H9 (cell line): Measurements from ENCODE around the gene CNNM3. TPM values are rescaled to one million over a fixed set of nuclear protein-coding genes. Genes with fewer than 3 reads are reported as not detected.

Experiments
- DNase-seq: peaks from one replicate; pipeline ENCODE4 v3.0.0-alpha.2; 2017
- H2AFZ ChIP-seq: one replicate; pipeline ENCODE4 v1.6.1; 2013; ENCODE audit warnings: mild to moderate bottlenecking, low read length, control low read depth, moderate library complexity
- H2AK5ac ChIP-seq: 2 replicates; pipeline ENCODE4 v1.6.1; 2013; ENCODE audit warnings: low read length, control low read depth, mixed read lengths; ENCODE audit not compliant: insufficient read length
- H2BK120ac ChIP-seq: one replicate; pipeline ENCODE4 v1.6.1; 2013; ENCODE audit warnings: low read depth, mild to moderate bottlenecking, low read length, control low read depth, inconsistent platforms; ENCODE audit not compliant: poor library complexity, severe bottlenecking
- H2BK12ac ChIP-seq: 2 replicates; pipeline ENCODE4 v1.6.1; 2013; ENCODE audit warnings: low read length, control low read depth, mixed read lengths, low read depth; ENCODE audit not compliant: insufficient read length
- H2BK15ac ChIP-seq: 2 replicates; pipeline ENCODE4 v1.6.1; 2013; ENCODE audit warnings: low read depth, low read length, control low read depth
- H2BK20ac ChIP-seq: one replicate; pipeline ENCODE4 v1.6.1; 2013; ENCODE audit warnings: low read depth, mild to moderate bottlenecking, low read length, control low read depth, inconsistent platforms; ENCODE audit not compliant: poor library complexity, severe bottlenecking
- H2BK5ac ChIP-seq: 2 replicates; pipeline ENCODE4 v1.6.1; 2013; ENCODE audit warnings: low read length, control low read depth, mixed read lengths; ENCODE audit not compliant: insufficient read length
- H3K14ac ChIP-seq: 2 replicates; pipeline ENCODE4 v1.6.1; 2013; ENCODE audit warnings: low read length, control low read depth; ENCODE audit not compliant: insufficient read depth
- H3K18ac ChIP-seq: 2 replicates; pipeline ENCODE4 v1.6.1; 2013; ENCODE audit warnings: low read depth, mild to moderate bottlenecking, mixed read lengths, low read length, control low read depth; ENCODE audit not compliant: insufficient read length
- H3K23ac ChIP-seq: 2 replicates; pipeline ENCODE4 v1.6.1; 2013; ENCODE audit warnings: low read length, control low read depth, mixed read lengths, low read depth; ENCODE audit not compliant: insufficient read length
- H3K23me2 ChIP-seq: 2 replicates; pipeline ENCODE4 v1.6.1; 2013; ENCODE audit warnings: low read depth, mild to moderate bottlenecking, mixed read lengths, low read length, control low read depth; ENCODE audit not compliant: insufficient read length, poor library complexity, severe bottlenecking
- H3K27ac ChIP-seq: 2 replicates; pipeline ENCODE4 v1.5.1; 2013; ENCODE audit warnings: low read length, control low read depth, mixed read lengths, low read depth; ENCODE audit not compliant: insufficient read length
- H3K27me3 ChIP-seq: 2 replicates; pipeline ENCODE4 v1.6.1; 2013; ENCODE audit warnings: low read length, control low read depth, inconsistent platforms; ENCODE audit not compliant: insufficient read depth
- H3K4ac ChIP-seq: 2 replicates; pipeline ENCODE4 v1.6.1; 2013; ENCODE audit warnings: low read depth, mild to moderate bottlenecking, control low read depth, inconsistent platforms, low read length, moderate library complexity
- H3K4me1 ChIP-seq: 2 replicates; pipeline ENCODE4 v1.6.1; 2013; ENCODE audit warnings: low read length, control low read depth, inconsistent platforms; ENCODE audit not compliant: insufficient read depth
- H3K4me2 ChIP-seq: 2 replicates; pipeline ENCODE4 v1.6.1; 2013; ENCODE audit warnings: low read length, control low read depth, mixed read lengths; ENCODE audit not compliant: insufficient read length, insufficient read depth
- H3K56ac ChIP-seq: 2 replicates; pipeline ENCODE4 v1.6.1; 2013; ENCODE audit warnings: low read depth, mild to moderate bottlenecking, mixed read lengths, low read length, control low read depth; ENCODE audit not compliant: insufficient read length
- H3K79me1 ChIP-seq: 2 replicates; pipeline ENCODE4 v1.6.1; 2013; ENCODE audit warnings: low read depth, mild to moderate bottlenecking, moderate library complexity, low read length, control low read depth, inconsistent platforms; ENCODE audit not compliant: insufficient read depth, poor library complexity, severe bottlenecking
- H3K79me2 ChIP-seq: 2 replicates; pipeline ENCODE4 v1.6.1; 2013; ENCODE audit warnings: low read length, control low read depth, inconsistent platforms; ENCODE audit not compliant: insufficient read depth
- H3K9ac ChIP-seq: 2 replicates; pipeline ENCODE4 v1.6.1; 2013; ENCODE audit warnings: low read length, control low read depth, mixed read lengths; ENCODE audit not compliant: insufficient read length; ENCODE audit errors: extremely low read depth
- H3K9me3 ChIP-seq: one replicate; pipeline ENCODE4 v1.6.1; 2013; ENCODE audit warnings: low read depth, low read length, inconsistent platforms; ENCODE audit not compliant: control insufficient read depth
- H3T11ph ChIP-seq: one replicate; pipeline ENCODE4 v1.6.1; 2013; ENCODE audit warnings: mild to moderate bottlenecking, low read length, control low read depth, inconsistent platforms
- H4K20me1 ChIP-seq: one replicate; pipeline ENCODE4 v1.6.1; 2013; ENCODE audit not compliant: control insufficient read depth, insufficient read length, insufficient read depth
- H4K5ac ChIP-seq: 2 replicates; pipeline ENCODE4 v1.6.1; 2013; ENCODE audit warnings: low read depth, mild to moderate bottlenecking, mixed read lengths, low read length, control low read depth; ENCODE audit not compliant: insufficient read length
- H4K8ac ChIP-seq: replicated peaks from 2 replicates; pipeline ENCODE4 v1.6.1; 2013; ENCODE audit warnings: low read length, control low read depth, mixed read lengths, low read depth; ENCODE audit not compliant: insufficient read length
- H4K91ac ChIP-seq: 2 replicates; pipeline ENCODE4 v1.6.1; 2013; ENCODE audit warnings: low read depth, mild to moderate bottlenecking, moderate library complexity, mixed read lengths, low read length, control low read depth; ENCODE audit not compliant: insufficient read length
- H3K27ac Mint-ChIP-seq, 3 experiments: 2 replicates in 2 of 3; 3 replicates in 1 of 3; pipeline ENCODE4 v1.8.0; 2020 to 2021; ENCODE audit warnings: mixed read lengths in 3 of 3, mild to moderate bottlenecking in 1 of 3, moderate library complexity in 1 of 3
- H3K27me3 Mint-ChIP-seq: 2 replicates; pipeline ENCODE4 v1.8.0; 2021; ENCODE audit warnings: low read depth, mild to moderate bottlenecking, moderate library complexity, mixed read lengths
- H3K36me3 Mint-ChIP-seq, 3 experiments: 2 replicates in 2 of 3; 3 replicates in 1 of 3; pipeline ENCODE4 v1.8.0; 2020 to 2021; ENCODE audit warnings: low read depth in 3 of 3, mixed read lengths in 3 of 3; ENCODE audit not compliant: insufficient read depth in 1 of 3
- H3K4me1 Mint-ChIP-seq, 2 experiments: 2 replicates each; pipeline ENCODE4 v1.8.0; 2020; ENCODE audit warnings: mixed read lengths in 2 of 2
- H3K4me3 Mint-ChIP-seq, 2 experiments: 2 replicates in 1 of 2; 3 replicates in 1 of 2; pipeline ENCODE4 v1.8.0; 2020 to 2021; ENCODE audit warnings: mild to moderate bottlenecking in 2 of 2, mixed read lengths in 2 of 2, moderate library complexity in 1 of 2
- H3K9me3 Mint-ChIP-seq, 2 experiments: 2 replicates in 1 of 2; 3 replicates in 1 of 2; pipeline ENCODE4 v1.8.0; 2020; ENCODE audit warnings: mild to moderate bottlenecking in 2 of 2, mixed read lengths in 2 of 2, moderate library complexity in 1 of 2
- CTCF ChIP-seq: fragments of 200-600 bp; sonication (generic); conservative IDR thresholded peaks from 3 replicates; pipeline ENCODE4 v1.8.0; 2021; ENCODE audit warnings: antibody characterized with exemption, mild to moderate bottlenecking
- WGBS: extraction: QIAGEN DNeasy Blood & Tissue Kit; methylation state at CpG from one replicate; pipeline ENCODE4 v1.1.7; 2013; ENCODE audit warnings: missing lambda C conversion rate, low lambda C conversion rate, mixed read lengths; ENCODE audit not compliant: insufficient read length; ENCODE audit errors: extremely low coverage; 5-methylcytosine and 5-hydroxymethylcytosine counted together
- total RNA-seq: library from RNA; stranded (reverse); gene quantifications from 2 replicates; pipeline ENCODE4 v1.2.1, GENCODE V29; 2021

The CNNM3 gene
- total RNA-seq, 1 experiment from 2014 or later = 25.0 TPM

GRCh38 chr2:96816836-96817702 lies 1.0 kb downstream of the CNNM3 start:
- H2BK15ac ChIP-seq = no peak overlapping the region; the same call in 1 of the 2 replicates
- Mint-ChIP-seq H3K4me3 (peak overlapping the region; percentile 78 to 88), H3K27me3 (peaks cover 1% of the 10 kb centered on the region; the same call in 1 of the 2 replicates), H3K9me3 (no peaks in the 10 kb centered on the region; a peak in 1 of 5 replicates), H3K36me3 (peaks cover 14 to 34% (median 31%) of the 10 kb centered on the region in 3 experiments), H3K4me1 (peaks cover 46 to 49% of the 10 kb centered on the region in 2 experiments), H3K27ac (no peak overlapping the region)
- H3K23ac ChIP-seq = no peak overlapping the region
- H4K20me1 ChIP-seq = peaks cover 2% of the 10 kb centered on the region
- H3K14ac ChIP-seq = peak overlapping the region; percentile 10; the same call in 1 of the 2 replicates
- H2BK12ac ChIP-seq = no peak overlapping the region
- no peak overlapping the region for H4K91ac ChIP-seq
- peaks cover 2% of the 10 kb centered on the region for H3K79me1 ChIP-seq
- H2AK5ac ChIP-seq = no peak overlapping the region
- peak overlapping the region; percentile 59 for H3K9ac ChIP-seq
- no CpG with 5 or more reads among the region's 89 CpGs for WGBS
- no peak overlapping the region for H4K5ac ChIP-seq
- H3K18ac ChIP-seq = no peak overlapping the region
- no peak overlapping the region for H2BK120ac ChIP-seq
- no peak overlapping the region for H3T11ph ChIP-seq
- peaks cover 3% of the 10 kb centered on the region; the same call in 1 of the 2 replicates for H3K4me1 ChIP-seq
- H3K27me3 ChIP-seq = no peaks in the 10 kb centered on the region
- peak overlapping the region; percentile 85 for H3K4me2 ChIP-seq
- H2BK20ac ChIP-seq = no peak overlapping the region
- no peaks in the 10 kb centered on the region for H3K9me3 ChIP-seq
- H3K79me2 ChIP-seq = peaks cover 2% of the 10 kb centered on the region; the same call in 1 of the 2 replicates
- no peak for TF ChIP-seq CTCF
- H2BK5ac ChIP-seq = no peak overlapping the region
- no peak overlapping the region for H3K27ac ChIP-seq
- no peak for DNase-seq
- no peak overlapping the region for H3K56ac ChIP-seq
- H3K4ac ChIP-seq = no peak overlapping the region
- no peak overlapping the region for H2AFZ ChIP-seq
- H4K8ac ChIP-seq = no peak overlapping the region
- peaks cover 7% of the 10 kb centered on the region for H3K23me2 ChIP-seq
